CD4-positive, alpha-beta T cell (primary cell): Measurements from ENCODE around the gene SPOP. TPM values are rescaled to one million over a fixed set of nuclear protein-coding genes. Genes with fewer than 3 reads are reported as not detected.
A peak's percentile ranks its signal among the peaks of the same experiment; 100 is the strongest.

ENCODE experiments used
- ATAC-seq: fragments of 200-7000 bp; cut with Tn5 transposase; one replicate; pipeline ENCODE4 v1.10.0; 2022; ENCODE audit warnings: mild to moderate bottlenecking; ENCODE audit not compliant: poor library complexity
- CTCF ChIA-PET: fragments of 350-600 bp; sonication (Branson Sonifier 250); formaldehyde crosslinking; loops from one replicate; lab custom pipeline; 2021; ENCODE audit warnings: antibody characterized with exemption, inconsistent platforms; lab: Charles Lee
- POLR2A ChIA-PET: fragments of 350-600 bp; sonication (Branson Sonifier 250); formaldehyde crosslinking; loops from one replicate; lab custom pipeline; 2021; ENCODE audit warnings: antibody characterized with exemption, inconsistent platforms; lab: Charles Lee
- DNase-seq, 14 experiments: peaks; one replicate each; pipeline ENCODE4 v3.0.0-alpha.2; 2013 to 2020; ENCODE audit warnings: mixed read lengths in 2 of 14
- H3K27ac ChIP-seq, 2 donors: one replicate each; pipeline versions ENCODE4 v1.5.1 to v1.7.0; 2013; ENCODE audit warnings: low read length in 2 of 2, low read depth in 1 of 2, mild to moderate bottlenecking in 1 of 2
- H3K27me3 ChIP-seq, 2 experiments: 1 replicate in 1 of 2; 2 replicates in 1 of 2; pipeline versions ENCODE4 v1.6.1 to v1.7.0; 2013; ENCODE audit warnings: low read length in 2 of 2, control low read depth in 1 of 2, mild to moderate bottlenecking in 1 of 2, moderate library complexity in 1 of 2; ENCODE audit not compliant: insufficient read depth in 2 of 2, control insufficient read depth in 1 of 2
- H3K36me3 ChIP-seq: one replicate; pipeline ENCODE4 v1.6.1; 2013; ENCODE audit warnings: low read length, control low read depth; ENCODE audit not compliant: insufficient read depth
- H3K4me1 ChIP-seq: one replicate; pipeline ENCODE4 v1.6.1; 2013; ENCODE audit warnings: low read length, control low read depth; ENCODE audit not compliant: insufficient read depth
- H3K4me3 ChIP-seq: one replicate; pipeline ENCODE4 v1.5.1; 2013; ENCODE audit warnings: mild to moderate bottlenecking, low read length, moderate library complexity
- H3K9me3 ChIP-seq, 2 experiments: 1 replicate in 1 of 2; 2 replicates in 1 of 2; pipeline versions ENCODE4 v1.6.1 to v1.7.0; 2013; ENCODE audit warnings: low read length in 2 of 2, mild to moderate bottlenecking in 2 of 2, control low read depth in 1 of 2, moderate library complexity in 1 of 2; ENCODE audit not compliant: control insufficient read depth in 1 of 2, insufficient read depth in 1 of 2
- H3K27ac Mint-ChIP-seq: one replicate; pipeline ENCODE4 v1.8.0; 2020; ENCODE audit warnings: mixed read lengths
- H3K27me3 Mint-ChIP-seq: one replicate; pipeline ENCODE4 v1.8.0; 2021; ENCODE audit warnings: mixed read lengths
- H3K36me3 Mint-ChIP-seq: one replicate; pipeline ENCODE4 v1.8.0; 2021; ENCODE audit warnings: low read depth, mixed read lengths
- H3K4me1 Mint-ChIP-seq: one replicate; pipeline ENCODE4 v1.8.0; 2021; ENCODE audit warnings: low read depth, mixed read lengths
- H3K4me3 Mint-ChIP-seq: one replicate; pipeline ENCODE4 v1.8.0; 2020; ENCODE audit warnings: mild to moderate bottlenecking, mixed read lengths
- H3K9me3 Mint-ChIP-seq: one replicate; pipeline ENCODE4 v1.8.0; 2020; ENCODE audit warnings: mixed read lengths
- intact Hi-C, 2 experiments: fragments of 100-400 bp; cut with DNase I in 1 of 2; cut with micrococcal nuclease in 1 of 2; formaldehyde crosslinking; loops; one replicate each; pipeline versions ENCODE4 v1.15.1 to v1.9.0; 2023 to 2025; cut with DNase I, micrococcal nuclease
- total RNA-seq, 174 experiments: library from RNA in 2 of 174; stranded (reverse) in 2 of 174; gene quantifications; one replicate each; pipeline ENCODE4 v1.2.3 and lab custom pipeline; 2021 to 2026
- TF ChIP-seq, protein P1 (sequence below): fragments of 200-600 bp; IDR thresholded peaks from one replicate; pipeline ENCODE4 v1.8.0; 2022; ENCODE audit warnings: antibody characterized with exemption, mild to moderate bottlenecking

SPOP gene
- total RNA-seq, 2 experiments from 2014 or later = 38.7 to 41.5 TPM

DNA sequence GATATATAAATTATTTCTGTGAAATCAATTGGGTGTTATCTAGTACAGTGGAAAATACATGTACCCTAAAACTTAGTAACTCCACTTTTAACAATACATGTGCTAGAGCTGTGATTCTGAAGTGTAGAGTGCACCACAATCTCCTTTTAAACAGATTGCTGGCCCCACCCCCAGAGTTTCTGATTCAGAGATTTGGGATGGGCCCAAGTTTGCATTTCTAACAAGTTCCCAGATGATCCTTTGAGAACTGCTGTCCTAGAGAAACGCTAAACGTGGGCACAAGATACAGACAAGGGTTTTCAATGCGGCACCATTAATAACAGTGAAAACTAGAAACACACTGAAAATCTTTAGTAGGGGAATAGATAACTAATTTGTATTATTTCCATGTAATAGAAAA lies 53.0 kb downstream of the SPOP start:
- Mint-ChIP-seq H3K4me1 (peaks cover 47% of the 10 kb centered on the region), H3K9me3 (no peaks in the 10 kb centered on the region), H3K36me3 (peaks cover 65% of the 10 kb centered on the region), H3K4me3 (no peak overlapping the region), H3K27ac (no peak overlapping the region), H3K27me3 (no peaks in the 10 kb centered on the region)
- Histone ChIP-seq H3K27ac (no peak overlapping the region), H3K27me3 (no peaks in the 10 kb centered on the region), H3K36me3 (peaks cover 28% of the 10 kb centered on the region), H3K9me3 (no peaks in the 10 kb centered on the region), H3K4me3 (no peak overlapping the region), H3K4me1 (no peaks in the 10 kb centered on the region)
- ATAC-seq = no peak
- intact Hi-C loops = loop anchor here in 1 of 2 experiments (5.0 kb wide), 1 partner anchor 47 kb away; no protein-coding TSS in a partner anchor
- CTCF ChIA-PET = interaction anchor here (1.4 kb wide), 1 partner anchor 11 kb away, joined by 5 read pairs; no protein-coding TSS in a partner anchor
- POLR2A ChIA-PET = no interaction called here
- DNase-seq = no peak
- TF ChIP-seq, protein P1, sequence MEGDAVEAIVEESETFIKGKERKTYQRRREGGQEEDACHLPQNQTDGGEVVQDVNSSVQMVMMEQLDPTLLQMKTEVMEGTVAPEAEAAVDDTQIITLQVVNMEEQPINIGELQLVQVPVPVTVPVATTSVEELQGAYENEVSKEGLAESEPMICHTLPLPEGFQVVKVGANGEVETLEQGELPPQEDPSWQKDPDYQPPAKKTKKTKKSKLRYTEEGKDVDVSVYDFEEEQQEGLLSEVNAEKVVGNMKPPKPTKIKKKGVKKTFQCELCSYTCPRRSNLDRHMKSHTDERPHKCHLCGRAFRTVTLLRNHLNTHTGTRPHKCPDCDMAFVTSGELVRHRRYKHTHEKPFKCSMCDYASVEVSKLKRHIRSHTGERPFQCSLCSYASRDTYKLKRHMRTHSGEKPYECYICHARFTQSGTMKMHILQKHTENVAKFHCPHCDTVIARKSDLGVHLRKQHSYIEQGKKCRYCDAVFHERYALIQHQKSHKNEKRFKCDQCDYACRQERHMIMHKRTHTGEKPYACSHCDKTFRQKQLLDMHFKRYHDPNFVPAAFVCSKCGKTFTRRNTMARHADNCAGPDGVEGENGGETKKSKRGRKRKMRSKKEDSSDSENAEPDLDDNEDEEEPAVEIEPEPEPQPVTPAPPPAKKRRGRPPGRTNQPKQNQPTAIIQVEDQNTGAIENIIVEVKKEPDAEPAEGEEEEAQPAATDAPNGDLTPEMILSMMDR = no peak

DNA sequence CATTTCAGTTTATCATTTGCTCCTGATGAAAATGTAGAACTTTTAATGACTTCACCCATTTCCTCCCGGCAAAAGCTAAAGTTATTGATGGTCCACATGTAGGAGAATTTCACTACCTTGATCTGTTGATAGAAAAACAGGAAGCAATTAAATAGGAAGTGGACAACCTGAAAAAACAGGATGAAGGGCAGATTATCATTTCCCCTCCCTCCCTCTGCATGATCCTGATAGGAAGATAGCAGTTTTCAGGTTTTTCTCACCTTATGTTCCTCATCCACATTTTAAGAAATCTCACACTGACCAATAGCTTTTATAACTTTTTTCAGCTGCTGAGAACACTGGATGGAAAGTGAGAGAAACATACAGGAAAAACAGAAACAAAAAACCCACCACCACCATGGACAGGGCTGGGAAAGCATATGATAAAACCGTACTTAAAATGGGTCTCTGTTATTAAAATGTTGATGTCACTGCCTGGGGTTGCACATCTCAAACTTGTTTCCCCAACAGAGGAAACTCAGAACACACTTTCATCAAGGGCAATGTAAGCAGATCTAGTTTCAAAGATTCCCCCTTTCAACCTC lies 55.9 kb downstream of the SPOP start:
- Histone ChIP-seq H3K36me3 (peaks cover 55% of the 10 kb centered on the region), H3K27ac (peak overlapping the region in 1 of 2 donors; percentile 9), H3K4me1 (no peaks in the 10 kb centered on the region), H3K4me3 (no peak overlapping the region), H3K27me3 (no peaks in the 10 kb centered on the region), H3K9me3 (no peaks in the 10 kb centered on the region)
- no peak overlapping the region for H3K27ac Mint-ChIP-seq
- H3K36me3 Mint-ChIP-seq = peaks cover 78% of the 10 kb centered on the region
- CTCF ChIA-PET = no interaction called here
- TF ChIP-seq, protein P1 = no peak
- intact Hi-C loops = no loop called here
- peaks cover 37% of the 10 kb centered on the region for H3K4me1 Mint-ChIP-seq
- H3K27me3 Mint-ChIP-seq = no peaks in the 10 kb centered on the region
- DNase-seq (no peak), ATAC-seq (no peak)
- POLR2A ChIA-PET = interaction anchor here (0.6 to 1.3 kb wide), 2 partner anchors 9 to 128 kb away, joined by 3 to 4 read pairs; no protein-coding TSS in a partner anchor
- H3K9me3 Mint-ChIP-seq = no peaks in the 10 kb centered on the region
- H3K4me3 Mint-ChIP-seq = no peak overlapping the region

DNA sequence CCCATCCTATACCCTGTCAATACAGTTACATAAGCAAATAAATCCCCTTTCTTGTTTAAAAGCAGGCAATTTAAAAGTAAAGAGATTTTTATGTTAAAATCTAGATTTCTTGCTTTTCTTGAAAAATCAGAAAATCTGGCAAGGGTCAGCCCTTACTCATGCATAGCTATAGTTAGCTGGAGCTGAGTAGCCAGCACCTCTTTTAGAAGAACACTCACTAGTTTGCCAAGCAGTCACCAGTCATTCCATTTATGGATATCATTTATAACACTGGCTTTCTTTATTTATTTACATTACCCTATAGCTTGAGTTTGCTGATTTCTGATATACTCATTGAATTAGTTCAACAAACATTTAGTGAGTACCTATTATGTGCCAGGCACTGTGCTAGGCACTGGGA lies 56.5 kb downstream of the SPOP start:
- intact Hi-C loops = no loop called here
- Histone ChIP-seq H3K27ac (no peak overlapping the region), H3K36me3 (peaks cover 60% of the 10 kb centered on the region), H3K27me3 (no peaks in the 10 kb centered on the region), H3K4me1 (no peaks in the 10 kb centered on the region), H3K4me3 (no peak overlapping the region), H3K9me3 (no peaks in the 10 kb centered on the region)
- no peak overlapping the region for H3K27ac Mint-ChIP-seq
- TF ChIP-seq, protein P1 = no peak
- peaks cover 81% of the 10 kb centered on the region for H3K36me3 Mint-ChIP-seq
- no peak for DNase-seq
- H3K4me1 Mint-ChIP-seq = peaks cover 43% of the 10 kb centered on the region
- CTCF ChIA-PET = no interaction called here
- no peak for ATAC-seq
- H3K4me3 Mint-ChIP-seq = no peak overlapping the region
- POLR2A ChIA-PET = interaction anchor here (0.6 to 1.3 kb wide), 2 partner anchors 8 to 128 kb away, joined by 3 to 4 read pairs; no protein-coding TSS in a partner anchor
- H3K27me3 Mint-ChIP-seq = no peaks in the 10 kb centered on the region
- H3K9me3 Mint-ChIP-seq = no peaks in the 10 kb centered on the region
